H9 (cell line): ENCODE measurements around the gene CAPN14. TPM values are rescaled to one million over a fixed set of nuclear protein-coding genes. Genes with fewer than 3 reads are reported as not detected.

Experiments used
- DNase-seq: peaks from one replicate; pipeline ENCODE4 v3.0.0-alpha.2; 2017
- H2AFZ ChIP-seq: one replicate; pipeline ENCODE4 v1.6.1; 2013; ENCODE audit warnings: mild to moderate bottlenecking, low read length, control low read depth, moderate library complexity
- H2AK5ac ChIP-seq: 2 replicates; pipeline ENCODE4 v1.6.1; 2013; ENCODE audit warnings: low read length, control low read depth, mixed read lengths; ENCODE audit not compliant: insufficient read length
- H2BK120ac ChIP-seq: one replicate; pipeline ENCODE4 v1.6.1; 2013; ENCODE audit warnings: low read depth, mild to moderate bottlenecking, low read length, control low read depth, inconsistent platforms; ENCODE audit not compliant: poor library complexity, severe bottlenecking
- H2BK12ac ChIP-seq: 2 replicates; pipeline ENCODE4 v1.6.1; 2013; ENCODE audit warnings: low read length, control low read depth, mixed read lengths, low read depth; ENCODE audit not compliant: insufficient read length
- H2BK15ac ChIP-seq: 2 replicates; pipeline ENCODE4 v1.6.1; 2013; ENCODE audit warnings: low read depth, low read length, control low read depth
- H2BK20ac ChIP-seq: one replicate; pipeline ENCODE4 v1.6.1; 2013; ENCODE audit warnings: low read depth, mild to moderate bottlenecking, low read length, control low read depth, inconsistent platforms; ENCODE audit not compliant: poor library complexity, severe bottlenecking
- H2BK5ac ChIP-seq: 2 replicates; pipeline ENCODE4 v1.6.1; 2013; ENCODE audit warnings: low read length, control low read depth, mixed read lengths; ENCODE audit not compliant: insufficient read length
- H3K14ac ChIP-seq: 2 replicates; pipeline ENCODE4 v1.6.1; 2013; ENCODE audit warnings: low read length, control low read depth; ENCODE audit not compliant: insufficient read depth
- H3K18ac ChIP-seq: 2 replicates; pipeline ENCODE4 v1.6.1; 2013; ENCODE audit warnings: low read depth, mild to moderate bottlenecking, mixed read lengths, low read length, control low read depth; ENCODE audit not compliant: insufficient read length
- H3K23ac ChIP-seq: 2 replicates; pipeline ENCODE4 v1.6.1; 2013; ENCODE audit warnings: low read length, control low read depth, mixed read lengths, low read depth; ENCODE audit not compliant: insufficient read length
- H3K23me2 ChIP-seq: 2 replicates; pipeline ENCODE4 v1.6.1; 2013; ENCODE audit warnings: low read depth, mild to moderate bottlenecking, mixed read lengths, low read length, control low read depth; ENCODE audit not compliant: insufficient read length, poor library complexity, severe bottlenecking
- H3K27ac ChIP-seq: 2 replicates; pipeline ENCODE4 v1.5.1; 2013; ENCODE audit warnings: low read length, control low read depth, mixed read lengths, low read depth; ENCODE audit not compliant: insufficient read length
- H3K27me3 ChIP-seq: 2 replicates; pipeline ENCODE4 v1.6.1; 2013; ENCODE audit warnings: low read length, control low read depth, inconsistent platforms; ENCODE audit not compliant: insufficient read depth
- H3K4ac ChIP-seq: 2 replicates; pipeline ENCODE4 v1.6.1; 2013; ENCODE audit warnings: low read depth, mild to moderate bottlenecking, control low read depth, inconsistent platforms, low read length, moderate library complexity
- H3K4me1 ChIP-seq: 2 replicates; pipeline ENCODE4 v1.6.1; 2013; ENCODE audit warnings: low read length, control low read depth, inconsistent platforms; ENCODE audit not compliant: insufficient read depth
- H3K4me2 ChIP-seq: 2 replicates; pipeline ENCODE4 v1.6.1; 2013; ENCODE audit warnings: low read length, control low read depth, mixed read lengths; ENCODE audit not compliant: insufficient read length, insufficient read depth
- H3K56ac ChIP-seq: 2 replicates; pipeline ENCODE4 v1.6.1; 2013; ENCODE audit warnings: low read depth, mild to moderate bottlenecking, mixed read lengths, low read length, control low read depth; ENCODE audit not compliant: insufficient read length
- H3K79me1 ChIP-seq: 2 replicates; pipeline ENCODE4 v1.6.1; 2013; ENCODE audit warnings: low read depth, mild to moderate bottlenecking, moderate library complexity, low read length, control low read depth, inconsistent platforms; ENCODE audit not compliant: insufficient read depth, poor library complexity, severe bottlenecking
- H3K79me2 ChIP-seq: 2 replicates; pipeline ENCODE4 v1.6.1; 2013; ENCODE audit warnings: low read length, control low read depth, inconsistent platforms; ENCODE audit not compliant: insufficient read depth
- H3K9ac ChIP-seq: 2 replicates; pipeline ENCODE4 v1.6.1; 2013; ENCODE audit warnings: low read length, control low read depth, mixed read lengths; ENCODE audit not compliant: insufficient read length; ENCODE audit errors: extremely low read depth
- H3K9me3 ChIP-seq: one replicate; pipeline ENCODE4 v1.6.1; 2013; ENCODE audit warnings: low read depth, low read length, inconsistent platforms; ENCODE audit not compliant: control insufficient read depth
- H3T11ph ChIP-seq: one replicate; pipeline ENCODE4 v1.6.1; 2013; ENCODE audit warnings: mild to moderate bottlenecking, low read length, control low read depth, inconsistent platforms
- H4K20me1 ChIP-seq: one replicate; pipeline ENCODE4 v1.6.1; 2013; ENCODE audit not compliant: control insufficient read depth, insufficient read length, insufficient read depth
- H4K5ac ChIP-seq: 2 replicates; pipeline ENCODE4 v1.6.1; 2013; ENCODE audit warnings: low read depth, mild to moderate bottlenecking, mixed read lengths, low read length, control low read depth; ENCODE audit not compliant: insufficient read length
- H4K8ac ChIP-seq: replicated peaks from 2 replicates; pipeline ENCODE4 v1.6.1; 2013; ENCODE audit warnings: low read length, control low read depth, mixed read lengths, low read depth; ENCODE audit not compliant: insufficient read length
- H4K91ac ChIP-seq: 2 replicates; pipeline ENCODE4 v1.6.1; 2013; ENCODE audit warnings: low read depth, mild to moderate bottlenecking, moderate library complexity, mixed read lengths, low read length, control low read depth; ENCODE audit not compliant: insufficient read length
- H3K27ac Mint-ChIP-seq, 3 experiments: 2 replicates in 2 of 3; 3 replicates in 1 of 3; pipeline ENCODE4 v1.8.0; 2020 to 2021; ENCODE audit warnings: mixed read lengths in 3 of 3, mild to moderate bottlenecking in 1 of 3, moderate library complexity in 1 of 3
- H3K27me3 Mint-ChIP-seq: 2 replicates; pipeline ENCODE4 v1.8.0; 2021; ENCODE audit warnings: low read depth, mild to moderate bottlenecking, moderate library complexity, mixed read lengths
- H3K36me3 Mint-ChIP-seq, 3 experiments: 2 replicates in 2 of 3; 3 replicates in 1 of 3; pipeline ENCODE4 v1.8.0; 2020 to 2021; ENCODE audit warnings: low read depth in 3 of 3, mixed read lengths in 3 of 3; ENCODE audit not compliant: insufficient read depth in 1 of 3
- H3K4me1 Mint-ChIP-seq, 2 experiments: 2 replicates each; pipeline ENCODE4 v1.8.0; 2020; ENCODE audit warnings: mixed read lengths in 2 of 2
- H3K4me3 Mint-ChIP-seq, 2 experiments: 2 replicates in 1 of 2; 3 replicates in 1 of 2; pipeline ENCODE4 v1.8.0; 2020 to 2021; ENCODE audit warnings: mild to moderate bottlenecking in 2 of 2, mixed read lengths in 2 of 2, moderate library complexity in 1 of 2
- H3K9me3 Mint-ChIP-seq, 2 experiments: 2 replicates in 1 of 2; 3 replicates in 1 of 2; pipeline ENCODE4 v1.8.0; 2020; ENCODE audit warnings: mild to moderate bottlenecking in 2 of 2, mixed read lengths in 2 of 2, moderate library complexity in 1 of 2
- WGBS: extraction: QIAGEN DNeasy Blood & Tissue Kit; methylation state at CpG from one replicate; pipeline ENCODE4 v1.1.7; 2013; ENCODE audit warnings: missing lambda C conversion rate, low lambda C conversion rate, mixed read lengths; ENCODE audit not compliant: insufficient read length; ENCODE audit errors: extremely low coverage; 5-methylcytosine and 5-hydroxymethylcytosine counted together
- total RNA-seq: library from RNA; stranded (reverse); gene quantifications from 2 replicates; pipeline ENCODE4 v1.2.1, GENCODE V29; 2021
- TF ChIP-seq, protein P1 (sequence below): fragments of 200-600 bp; sonication (generic); conservative IDR thresholded peaks from 3 replicates; pipeline ENCODE4 v1.8.0; 2021; ENCODE audit warnings: antibody characterized with exemption, mild to moderate bottlenecking

The CAPN14 gene
- total RNA-seq, 1 experiment from 2014 or later, result 0.09 TPM

DNA sequence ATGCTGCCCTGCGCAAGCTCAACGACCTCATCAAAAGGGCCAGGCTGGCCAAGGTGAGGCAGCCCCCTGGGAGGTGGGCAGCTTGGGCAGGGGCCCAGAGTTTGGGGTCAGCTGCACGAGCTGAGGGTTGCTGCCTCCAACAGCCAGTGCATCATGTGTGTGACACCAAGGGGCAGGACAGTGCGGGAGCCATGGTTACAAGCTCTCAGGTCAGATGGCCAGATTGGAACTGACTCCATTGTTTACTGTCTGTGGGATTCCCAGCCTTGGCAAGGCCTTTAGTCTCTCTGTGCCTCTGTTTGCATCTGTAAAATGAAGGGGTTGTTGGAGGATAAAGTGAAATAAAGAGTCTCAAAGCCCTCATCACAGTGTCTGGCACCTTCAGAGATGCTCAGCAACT, 43.6 kb upstream of the CAPN14 start:
- Histone ChIP-seq H3K14ac (no peak overlapping the region; the same call in 1 of the 2 replicates), H4K8ac (no peak overlapping the region), H2BK5ac (no peak overlapping the region), H3K56ac (no peak overlapping the region), H2BK20ac (no peak overlapping the region), H4K5ac (no peak overlapping the region), H3K27me3 (no peaks in the 10 kb centered on the region), H2BK120ac (no peak overlapping the region), H4K91ac (no peak overlapping the region), H3K23ac (no peak overlapping the region), H3K27ac (no peak overlapping the region), H3K23me2 (no peaks in the 10 kb centered on the region), H2AK5ac (no peak overlapping the region), H3K4me1 (no peaks in the 10 kb centered on the region), H3T11ph (no peak overlapping the region), H2BK15ac (no peak overlapping the region), H3K9me3 (no peaks in the 10 kb centered on the region), H3K79me2 (no peaks in the 10 kb centered on the region), H2BK12ac (no peak overlapping the region), H4K20me1 (no peaks in the 10 kb centered on the region), H3K9ac (no peak overlapping the region), H3K79me1 (no peaks in the 10 kb centered on the region), H3K4ac (no peak overlapping the region), H3K18ac (no peak overlapping the region), H3K4me2 (no peak overlapping the region), H2AFZ (no peak overlapping the region)
- Mint-ChIP-seq H3K4me1 (peaks cover 25 to 26% of the 10 kb centered on the region in 2 experiments), H3K9me3 (no peaks in the 10 kb centered on the region), H3K36me3 (peaks cover 6 to 11% (median 7%) of the 10 kb centered on the region in 3 experiments; a peak in 6 of 7 replicates), H3K27ac (peak overlapping the region in 2 of 3 experiments; percentile 70 to 89; a peak in 2 of 7 replicates), H3K4me3 (no peak overlapping the region), H3K27me3 (no peaks in the 10 kb centered on the region)
- no peak for DNase-seq
- WGBS, result no CpG with 5 or more reads among the region's 4 CpGs
- TF ChIP-seq, protein P1, sequence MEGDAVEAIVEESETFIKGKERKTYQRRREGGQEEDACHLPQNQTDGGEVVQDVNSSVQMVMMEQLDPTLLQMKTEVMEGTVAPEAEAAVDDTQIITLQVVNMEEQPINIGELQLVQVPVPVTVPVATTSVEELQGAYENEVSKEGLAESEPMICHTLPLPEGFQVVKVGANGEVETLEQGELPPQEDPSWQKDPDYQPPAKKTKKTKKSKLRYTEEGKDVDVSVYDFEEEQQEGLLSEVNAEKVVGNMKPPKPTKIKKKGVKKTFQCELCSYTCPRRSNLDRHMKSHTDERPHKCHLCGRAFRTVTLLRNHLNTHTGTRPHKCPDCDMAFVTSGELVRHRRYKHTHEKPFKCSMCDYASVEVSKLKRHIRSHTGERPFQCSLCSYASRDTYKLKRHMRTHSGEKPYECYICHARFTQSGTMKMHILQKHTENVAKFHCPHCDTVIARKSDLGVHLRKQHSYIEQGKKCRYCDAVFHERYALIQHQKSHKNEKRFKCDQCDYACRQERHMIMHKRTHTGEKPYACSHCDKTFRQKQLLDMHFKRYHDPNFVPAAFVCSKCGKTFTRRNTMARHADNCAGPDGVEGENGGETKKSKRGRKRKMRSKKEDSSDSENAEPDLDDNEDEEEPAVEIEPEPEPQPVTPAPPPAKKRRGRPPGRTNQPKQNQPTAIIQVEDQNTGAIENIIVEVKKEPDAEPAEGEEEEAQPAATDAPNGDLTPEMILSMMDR, result no peak
